ENCODE measurements around the gene ZBTB17. TPM values are rescaled to one million over a fixed set of nuclear protein-coding genes. Genes with fewer than 3 reads are reported as not detected.

ZBTB17 gene
- polyA plus RNA-seq, 1 donor = 24.9 TPM

DNA sequence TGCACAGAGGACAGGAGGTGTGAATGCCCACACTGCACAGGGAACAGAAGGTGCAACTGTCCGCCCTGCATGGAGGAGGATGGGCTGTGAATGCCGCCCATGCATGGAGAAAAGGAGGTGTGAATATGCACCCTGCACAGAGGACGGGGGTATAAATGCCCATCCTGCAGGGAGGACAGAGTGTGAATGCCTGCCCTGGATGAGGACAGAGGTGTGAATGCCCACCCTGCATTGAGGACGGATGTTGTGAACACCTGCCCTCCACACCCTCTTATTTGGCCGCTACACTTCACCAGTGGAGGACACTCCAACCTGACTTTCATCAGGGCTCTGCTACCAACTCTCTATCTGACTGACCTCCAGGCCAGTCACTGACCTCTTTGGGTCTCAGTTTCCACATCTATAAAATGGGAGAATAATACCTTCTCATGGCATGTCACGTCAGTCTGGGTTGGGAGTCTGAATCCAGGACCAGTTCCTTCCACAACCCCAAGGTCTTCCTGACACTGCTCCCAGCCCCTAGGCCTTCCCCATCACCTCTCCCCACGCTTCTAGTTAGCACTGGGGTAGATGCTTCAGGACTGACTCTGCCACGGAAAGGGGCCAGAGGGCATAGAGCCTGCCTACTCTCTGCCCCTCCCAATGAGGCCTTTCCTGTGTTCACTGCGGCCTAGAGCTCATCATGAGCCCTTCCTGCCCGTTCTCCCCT is 28.4 kb downstream of the ZBTB17 start:
- no peak for DNase-seq (ENCODE audit: low read depth)

DNA sequence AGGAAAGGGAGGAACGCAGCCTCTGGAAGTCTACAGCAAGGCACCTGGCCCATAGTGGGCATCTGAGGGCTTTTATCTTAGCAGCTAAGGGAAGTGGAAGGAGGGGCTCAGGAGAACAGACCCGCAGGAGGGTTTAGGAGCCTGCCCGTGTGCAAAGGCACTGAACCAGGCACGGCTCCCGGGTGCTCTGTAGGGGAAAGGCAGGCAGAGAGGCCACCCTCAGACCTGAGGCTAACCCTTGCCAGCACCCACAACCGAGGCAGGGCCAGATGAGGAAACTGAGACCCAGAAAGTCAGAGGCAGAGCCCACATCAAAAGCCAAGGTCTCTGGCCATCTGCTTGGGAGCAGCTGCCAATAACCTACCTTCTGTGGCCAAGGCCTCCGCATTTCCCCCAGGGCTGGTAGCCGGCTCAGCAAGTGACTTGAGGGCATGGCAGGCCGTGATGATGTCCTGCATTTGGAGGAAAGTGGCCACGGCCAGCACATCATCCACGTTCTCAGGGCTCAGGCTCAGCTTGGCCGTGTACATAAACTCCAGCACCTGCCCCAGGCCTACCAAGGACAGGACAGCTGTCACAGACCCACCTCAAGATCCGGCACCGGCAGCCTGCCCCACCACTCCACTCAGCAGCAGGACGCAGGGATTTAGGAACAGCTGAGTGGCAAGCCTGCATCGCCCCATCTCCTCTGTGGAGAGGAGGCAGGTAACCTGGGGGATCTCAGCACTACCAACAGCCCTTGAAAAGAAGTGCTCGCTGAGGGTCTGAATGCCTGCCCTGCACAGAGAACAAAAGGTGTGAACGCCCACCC is 29.1 kb downstream of the ZBTB17 start:
- DNase-seq (ENCODE audit: low read depth) = no peak

GRCh38 chr1:15945832-15946448 is 30.0 kb downstream of the ZBTB17 start:
- DNase-seq (ENCODE audit: low read depth) = no peak

- no peak for DNase-seq (ENCODE audit: low read depth)
Observed at GRCh38 chr1:15945011-15945831, 30.7 kb downstream of the ZBTB17 start.

DNA sequence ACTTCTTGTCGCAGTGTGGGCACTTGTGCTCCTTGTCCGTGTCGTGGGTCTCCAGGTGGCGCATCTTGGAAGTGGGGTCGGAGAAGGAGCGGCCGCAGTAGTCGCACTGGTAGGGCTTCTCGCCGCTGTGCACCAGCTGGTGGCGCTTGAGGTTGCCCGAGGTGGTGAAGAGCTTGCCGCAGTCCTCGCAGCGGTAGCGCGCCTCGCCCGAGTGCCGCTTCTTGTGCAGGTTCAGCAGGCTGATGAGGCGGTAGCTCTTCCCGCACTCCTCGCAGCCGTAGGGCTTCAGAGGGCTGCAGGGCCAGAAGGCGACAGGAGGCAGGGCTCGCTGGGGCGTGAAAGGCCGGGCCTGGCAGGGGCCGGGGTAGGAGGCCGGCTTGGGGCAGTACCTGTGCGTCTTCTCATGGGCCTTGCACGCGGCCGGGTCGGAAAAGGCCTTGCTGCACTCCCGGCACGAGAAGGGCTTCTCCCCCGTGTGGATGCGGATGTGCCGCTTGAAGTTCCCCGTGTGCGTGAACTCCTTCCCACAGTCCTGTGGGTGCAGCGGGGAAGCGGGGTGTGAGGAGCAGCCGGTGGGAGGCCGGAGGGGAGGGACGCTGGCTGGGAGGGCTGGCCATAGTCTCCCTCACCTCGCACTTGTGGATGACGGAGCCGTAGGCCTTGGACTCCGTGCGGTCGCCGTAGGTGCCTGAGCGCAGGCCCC is 31.4 kb downstream of the ZBTB17 start:
- no peak for DNase-seq (ENCODE audit: low read depth)

GRCh38 chr1:15943992-15944307 is 32.0 kb downstream of the ZBTB17 start:
- no peak for DNase-seq (ENCODE audit: low read depth)

DNA sequence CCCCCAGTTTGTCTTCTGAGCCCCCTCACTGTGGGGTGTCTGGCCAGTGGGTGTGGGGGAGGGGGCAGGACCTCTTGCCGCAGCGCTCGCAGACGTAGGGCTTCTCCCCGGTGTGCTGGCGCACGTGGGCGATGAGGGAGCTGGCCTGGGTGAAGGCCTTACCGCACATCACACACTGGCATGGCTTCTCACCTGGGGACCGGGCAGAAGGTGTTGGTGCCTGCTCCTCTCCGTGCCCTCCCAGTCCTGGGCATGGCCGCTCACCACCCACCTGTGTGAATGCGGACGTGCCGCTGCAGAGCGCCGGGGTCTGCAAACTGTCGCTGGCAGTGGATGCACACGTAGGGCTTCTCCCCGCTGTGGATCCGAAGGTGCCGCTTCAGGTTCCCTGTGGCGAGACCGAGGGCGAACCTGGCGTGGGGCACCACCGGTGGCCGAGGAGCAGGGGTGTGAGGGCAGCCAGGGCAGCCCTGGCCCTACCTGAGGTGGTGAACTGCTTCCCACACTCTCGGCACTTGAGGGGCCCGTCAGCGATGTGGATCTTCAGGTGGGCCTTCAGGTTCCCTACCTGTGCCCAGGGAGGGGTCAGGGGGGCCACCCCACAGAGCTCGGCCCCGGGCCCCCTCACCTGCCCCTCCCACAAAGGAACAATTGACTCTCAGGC is 32.4 kb downstream of the ZBTB17 start:
- no peak for DNase-seq (ENCODE audit: low read depth)

DNA sequence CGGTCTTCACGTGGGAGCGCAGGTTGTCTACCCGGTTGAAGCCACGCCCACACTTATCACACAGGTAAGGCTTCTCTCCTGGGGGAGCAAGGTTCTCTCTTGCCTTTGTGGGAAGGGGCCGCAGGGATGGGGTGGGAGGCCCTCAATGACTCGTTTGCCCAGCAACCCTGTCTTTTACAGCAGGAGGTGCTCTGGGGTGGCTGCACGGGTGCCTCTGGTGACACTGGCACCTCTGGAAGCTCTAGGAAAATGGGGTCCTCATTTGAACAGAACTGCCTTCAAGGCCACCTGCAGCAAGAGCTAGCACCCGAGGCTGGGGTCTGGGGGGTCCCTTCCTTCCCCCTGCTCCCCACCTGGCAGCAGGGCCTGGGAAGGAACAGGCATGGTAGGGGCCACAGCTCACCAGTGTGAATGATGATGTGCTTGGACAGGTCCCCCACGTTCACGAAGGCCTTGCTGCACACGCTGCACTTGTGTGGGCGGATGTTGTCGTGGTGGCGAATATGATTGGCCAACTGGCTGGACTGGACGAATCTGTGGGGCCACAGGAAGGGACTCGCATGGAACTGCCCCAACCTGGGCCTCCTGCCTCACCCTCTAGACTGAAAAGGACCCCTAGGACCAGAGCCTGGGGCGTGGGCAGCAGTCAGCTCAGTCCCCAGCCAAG is 33.1 kb downstream of the ZBTB17 start:
- no peak for DNase-seq (ENCODE audit: low read depth)

GRCh38 chr1:15941899-15942660 is 33.8 kb downstream of the ZBTB17 start:
- no peak for DNase-seq (ENCODE audit: low read depth)

DNA sequence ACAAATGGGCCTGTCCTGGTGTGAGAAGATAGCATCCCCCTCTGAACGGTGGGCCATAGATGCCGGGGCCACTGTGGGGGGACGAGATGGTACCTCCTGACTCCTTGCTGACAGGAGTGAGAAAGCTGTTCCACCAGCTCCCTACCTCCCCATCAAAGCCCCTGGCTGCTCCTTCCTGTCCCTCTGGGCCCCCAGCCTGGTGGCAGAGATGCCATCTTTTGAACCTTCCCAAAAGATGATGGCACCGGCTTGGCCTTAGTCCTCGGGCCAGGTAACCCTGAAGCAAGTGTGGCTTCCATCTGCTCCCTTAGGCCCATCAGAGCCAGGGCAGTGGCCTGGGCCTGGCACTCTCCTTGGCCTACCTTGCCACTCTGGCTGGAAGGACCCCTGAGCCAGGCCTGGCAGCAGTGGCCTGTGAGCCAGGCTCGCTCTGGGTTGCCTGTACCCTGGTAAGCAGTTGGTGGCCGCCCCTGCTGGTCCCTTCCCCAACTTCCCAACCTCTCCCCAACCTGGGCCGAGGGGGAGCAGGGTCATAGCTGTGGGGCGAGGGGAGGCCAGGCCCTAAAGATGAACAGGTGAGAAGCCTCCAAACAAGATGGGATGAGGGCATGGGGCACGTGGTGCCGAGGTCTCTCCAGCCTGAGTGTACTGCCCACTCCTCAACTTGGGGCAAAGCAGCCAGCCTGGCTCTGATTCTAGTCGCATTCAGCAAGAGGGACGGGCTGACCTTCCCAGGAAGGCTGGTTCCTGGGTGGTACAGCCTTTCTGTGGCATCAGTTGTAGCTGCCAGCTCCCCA is 34.7 kb downstream of the ZBTB17 start:
- DNase-seq (ENCODE audit: low read depth) = no peak

DNA sequence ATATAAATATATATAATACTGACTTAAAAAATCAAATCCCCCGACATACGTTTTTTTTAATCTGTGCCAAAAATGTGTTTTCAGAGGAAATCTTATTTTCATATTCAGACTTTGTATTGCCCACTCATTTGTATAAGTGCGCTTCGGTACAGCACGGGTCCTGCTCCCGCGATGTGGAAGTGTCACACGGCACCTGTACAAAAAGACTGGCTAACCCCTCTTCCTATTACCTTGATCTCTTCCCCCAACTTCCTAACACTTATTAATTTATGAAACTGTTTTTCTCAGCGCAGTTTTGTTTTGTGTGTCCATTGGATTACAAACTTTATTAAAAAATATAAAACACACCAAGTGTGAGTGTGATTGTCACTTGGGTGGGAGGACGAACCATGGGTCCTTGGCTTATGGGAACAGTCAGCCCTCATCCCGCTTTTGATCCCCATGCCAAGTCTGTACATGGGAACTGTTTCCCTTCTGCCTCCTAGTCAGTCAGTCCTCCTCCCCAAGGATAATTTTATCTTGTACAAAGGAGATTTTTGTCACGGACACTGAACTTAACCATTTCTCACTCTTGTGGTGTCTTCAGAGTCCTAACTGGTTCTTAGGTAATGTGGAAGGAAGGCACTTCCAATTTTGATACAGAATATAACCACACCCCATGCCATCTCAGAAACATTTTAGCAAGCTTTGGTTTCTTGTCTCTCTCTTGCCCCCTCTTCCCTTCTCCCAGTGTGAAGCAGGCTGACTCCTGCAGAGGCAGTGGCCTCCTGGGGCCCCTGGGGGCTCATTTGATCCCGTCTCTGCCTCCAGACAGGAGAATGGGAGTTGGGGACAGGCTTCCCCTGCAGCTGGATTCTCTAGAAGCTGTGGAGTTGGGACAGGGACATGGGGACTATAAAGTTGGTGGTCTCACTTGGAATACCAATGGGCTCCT is 35.5 kb downstream of the ZBTB17 start:
- no peak for DNase-seq (ENCODE audit: low read depth)

DNA sequence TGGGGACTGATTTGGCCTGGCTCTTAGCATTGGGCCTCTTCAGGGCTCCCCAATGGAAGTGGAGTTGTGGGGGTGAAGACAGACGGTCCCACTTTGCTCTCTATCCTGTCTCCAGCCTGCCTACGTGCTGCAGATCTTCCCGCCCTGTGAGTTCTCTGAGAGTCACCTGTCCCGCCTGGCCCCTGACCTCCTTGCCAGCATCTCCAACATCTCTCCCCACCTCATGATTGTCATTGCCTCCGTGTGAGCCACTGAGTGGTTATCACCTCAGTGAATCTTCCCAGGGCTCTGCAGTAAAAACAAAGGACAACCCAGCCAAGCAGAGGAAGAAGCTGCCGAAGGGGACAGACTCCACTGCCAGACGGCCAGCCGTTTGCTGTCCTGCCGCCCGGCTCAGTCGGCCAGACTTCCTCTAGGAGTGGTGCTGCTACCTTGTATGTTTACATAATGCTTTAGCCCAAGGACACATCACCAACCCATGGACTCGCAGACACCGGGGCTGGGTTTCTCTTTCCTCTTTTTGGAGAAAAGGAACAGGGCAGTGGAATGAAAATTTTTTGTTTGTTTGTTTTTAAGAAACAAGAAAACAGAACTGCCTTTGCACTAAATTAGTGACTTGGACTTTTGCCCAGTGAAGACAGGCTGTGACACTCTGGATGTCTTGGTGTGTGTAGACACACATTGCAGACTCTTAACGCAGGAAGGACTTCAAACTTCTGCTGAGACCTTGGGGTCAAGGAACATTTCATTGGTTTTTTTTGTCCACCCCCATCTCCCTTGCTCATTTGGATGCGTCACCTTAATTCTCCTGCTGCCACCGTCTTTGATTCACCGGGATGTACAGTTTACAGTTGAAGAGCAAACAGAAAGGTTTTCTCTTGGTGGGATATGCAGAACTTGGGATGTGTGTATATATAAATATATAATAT is 36.5 kb downstream of the ZBTB17 start:
- DNase-seq (ENCODE audit: low read depth) = no peak

- DNase-seq (ENCODE audit: low read depth) = no peak
Observed at GRCh38 chr1:15938628-15939161, 37.2 kb downstream of the ZBTB17 start.

- DNase-seq (ENCODE audit: low read depth) = no peak
Observed at GRCh38 chr1:15937706-15938168, 38.2 kb downstream of the ZBTB17 start.

- DNase-seq (ENCODE audit: low read depth) = no peak
Observed at GRCh38 chr1:15937146-15937545, 38.8 kb downstream of the ZBTB17 start.

DNA sequence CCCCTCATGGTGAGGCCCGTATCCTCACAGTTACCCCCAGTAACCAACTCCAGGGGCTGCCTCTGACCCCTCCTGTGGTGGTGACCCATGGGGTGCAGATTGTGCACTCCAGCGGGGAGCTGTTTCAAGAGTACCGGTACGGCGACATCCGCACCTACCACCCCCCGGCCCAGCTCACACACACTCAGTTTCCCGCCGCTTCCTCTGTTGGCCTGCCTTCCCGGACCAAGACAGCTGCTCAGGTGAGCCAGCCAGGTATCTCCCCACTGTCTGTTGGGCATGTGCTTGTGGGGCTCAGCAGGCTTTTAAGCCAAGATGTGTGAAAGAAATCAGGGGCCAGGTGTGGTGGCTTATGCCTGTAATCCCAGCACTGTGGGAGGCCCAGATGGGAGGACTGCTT is 39.9 kb downstream of the ZBTB17 start:
- DNase-seq (ENCODE audit: low read depth) = no peak
